ENCODE measurements around the gene SEC14L2.
"Not testable (repeated sequence)": the region's sequence is repeated elsewhere in the genome, so short reads cannot be mapped to it uniquely, and the experiment has no call there.

The SEC14L2 gene

DNA sequence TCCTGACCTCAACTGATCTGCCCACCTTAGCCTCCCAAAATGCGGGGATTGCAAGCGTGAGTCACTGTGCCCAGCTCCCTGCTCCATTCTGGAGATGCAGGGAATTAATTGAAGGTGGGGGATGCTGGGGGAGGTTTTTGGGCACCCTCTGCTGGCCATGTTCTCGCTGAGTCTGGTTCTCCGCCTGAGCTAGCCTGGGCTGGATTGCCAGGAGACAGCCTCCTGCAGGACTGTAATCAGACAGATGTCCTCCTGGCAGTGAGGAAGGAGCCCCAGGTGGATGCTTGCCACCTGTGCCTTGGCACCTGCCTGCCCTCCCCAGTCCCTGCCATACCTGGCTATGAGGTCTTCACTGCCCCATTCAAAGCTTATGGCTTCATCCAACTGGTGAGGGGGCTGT is 34.1 kb downstream of the SEC14L2 start:
- no peak for DNase-seq

DNA sequence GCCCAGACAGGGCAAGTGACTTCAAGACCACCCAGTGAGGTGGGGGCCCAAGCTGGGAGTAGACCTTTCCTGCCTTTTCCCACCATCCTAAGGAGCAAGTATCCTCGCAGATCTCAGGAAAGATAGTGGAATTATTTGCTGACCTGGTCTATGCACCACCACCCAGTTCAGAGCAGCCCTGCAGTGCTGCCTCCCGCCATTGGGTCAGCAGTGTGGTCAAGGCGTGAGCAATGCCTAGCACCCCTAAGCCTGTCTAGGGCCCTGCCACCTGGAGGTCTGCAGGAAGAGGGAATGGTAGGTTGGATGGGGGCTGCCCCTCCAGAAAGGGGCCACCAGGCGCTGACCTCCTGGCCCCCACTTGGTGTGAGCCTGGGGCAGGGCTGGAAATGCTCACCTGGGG is 35.3 kb downstream of the SEC14L2 start:
- DNase-seq = no peak

DNA sequence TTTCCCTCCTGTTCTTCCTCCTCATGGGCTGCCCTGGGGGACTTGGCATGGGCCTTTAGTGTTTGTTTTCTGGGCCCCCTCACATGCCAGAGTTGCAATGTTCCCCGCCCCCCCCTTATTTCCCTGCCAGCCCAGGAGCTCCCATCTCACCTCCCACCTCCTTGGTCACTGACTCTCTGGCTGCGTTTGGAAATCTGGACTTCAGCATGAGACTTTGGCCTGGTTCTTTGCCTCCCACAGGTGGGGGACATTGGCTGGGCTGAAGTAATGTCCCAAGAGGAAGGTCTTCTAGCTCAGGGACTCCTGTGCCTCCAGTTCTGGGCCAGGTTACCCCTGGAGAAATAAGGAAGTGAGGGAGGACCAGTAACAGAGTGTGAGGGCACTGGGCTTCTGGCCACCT is 35.7 kb downstream of the SEC14L2 start:
- DNase-seq = no peak

GRCh38 chr22:30433227-30433626 is 36.4 kb downstream of the SEC14L2 start:
- DNase-seq = no peak

- no peak for DNase-seq
Observed at GRCh38 chr22:30433773-30434172, 37.0 kb downstream of the SEC14L2 start.

DNA sequence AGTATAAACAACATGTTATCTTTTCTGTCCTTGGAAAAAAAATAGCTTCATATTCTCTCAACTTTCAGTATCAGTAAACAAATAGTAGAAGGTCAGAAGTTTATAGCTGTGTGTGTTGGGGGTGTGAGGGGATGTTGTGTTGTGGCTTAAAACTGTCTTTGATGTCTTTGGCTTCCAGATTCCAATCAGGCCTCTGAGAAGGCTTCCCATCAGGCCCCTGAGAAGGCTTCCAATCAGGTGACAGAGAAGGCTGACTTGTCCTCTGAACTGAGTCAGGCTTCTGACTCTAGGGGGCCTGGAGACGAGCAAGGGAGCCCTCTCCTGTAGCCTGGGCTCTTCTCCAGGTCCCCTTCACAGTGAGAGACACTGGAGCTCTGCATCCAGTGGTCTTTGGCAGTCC is 38.0 kb downstream of the SEC14L2 start:
- DNase-seq = no peak

- DNase-seq = no peak
Observed at GRCh38 chr22:30435674-30436126, 38.9 kb downstream of the SEC14L2 start.

GRCh38 chr22:30436196-30436595 is 39.4 kb downstream of the SEC14L2 start:
- DNase-seq = no peak

DNA sequence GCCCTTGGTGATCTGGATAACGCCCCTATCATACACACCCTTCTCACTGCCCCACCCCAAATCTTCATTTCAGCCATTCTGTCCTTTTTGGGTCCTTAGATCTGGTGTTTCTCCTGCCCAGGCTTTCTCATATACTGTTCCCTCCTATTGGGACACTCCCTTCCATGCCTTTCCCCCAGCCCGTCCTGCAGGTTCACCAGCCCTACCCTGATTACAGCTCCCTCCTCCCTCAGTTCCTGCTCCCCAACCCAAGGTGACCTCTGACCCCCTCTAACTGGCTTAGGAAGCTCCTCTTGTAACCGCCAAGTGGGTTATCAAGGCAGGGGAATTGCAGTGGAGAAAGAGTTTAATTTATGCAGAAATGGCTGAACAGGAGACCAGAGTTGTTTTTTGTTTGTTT is 41.7 kb downstream of the SEC14L2 start:
- no peak for DNase-seq

DNA sequence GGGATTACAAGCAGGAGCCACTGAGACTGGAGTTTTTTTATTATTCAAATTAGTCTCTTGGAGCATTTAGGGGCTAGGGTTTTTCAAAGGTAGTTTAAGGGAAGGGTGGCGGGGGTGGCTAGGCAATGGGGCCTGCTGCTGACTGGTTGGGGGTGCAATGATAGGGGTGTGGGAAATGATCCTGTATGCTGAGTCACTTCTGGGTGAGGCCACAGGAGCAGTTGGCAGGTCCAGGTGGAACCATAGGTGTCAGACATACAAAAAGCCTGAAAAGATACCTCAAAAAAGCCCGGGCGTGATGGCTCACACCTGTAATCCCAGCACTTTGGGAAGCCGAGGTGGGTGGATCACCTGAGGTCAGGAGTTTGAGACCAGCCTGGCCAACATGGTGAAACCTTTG is 42.4 kb downstream of the SEC14L2 start:
- no peak for DNase-seq

- no peak for DNase-seq
Observed at GRCh38 chr22:30439836-30440235, 43.0 kb downstream of the SEC14L2 start.

- DNase-seq = no peak
Observed at GRCh38 chr22:30441088-30441487, 44.3 kb downstream of the SEC14L2 start.

- peak; percentile 48 for DNase-seq
Observed at GRCh38 chr22:30444632-30445437, 48.0 kb downstream of the SEC14L2 start.

DNA sequence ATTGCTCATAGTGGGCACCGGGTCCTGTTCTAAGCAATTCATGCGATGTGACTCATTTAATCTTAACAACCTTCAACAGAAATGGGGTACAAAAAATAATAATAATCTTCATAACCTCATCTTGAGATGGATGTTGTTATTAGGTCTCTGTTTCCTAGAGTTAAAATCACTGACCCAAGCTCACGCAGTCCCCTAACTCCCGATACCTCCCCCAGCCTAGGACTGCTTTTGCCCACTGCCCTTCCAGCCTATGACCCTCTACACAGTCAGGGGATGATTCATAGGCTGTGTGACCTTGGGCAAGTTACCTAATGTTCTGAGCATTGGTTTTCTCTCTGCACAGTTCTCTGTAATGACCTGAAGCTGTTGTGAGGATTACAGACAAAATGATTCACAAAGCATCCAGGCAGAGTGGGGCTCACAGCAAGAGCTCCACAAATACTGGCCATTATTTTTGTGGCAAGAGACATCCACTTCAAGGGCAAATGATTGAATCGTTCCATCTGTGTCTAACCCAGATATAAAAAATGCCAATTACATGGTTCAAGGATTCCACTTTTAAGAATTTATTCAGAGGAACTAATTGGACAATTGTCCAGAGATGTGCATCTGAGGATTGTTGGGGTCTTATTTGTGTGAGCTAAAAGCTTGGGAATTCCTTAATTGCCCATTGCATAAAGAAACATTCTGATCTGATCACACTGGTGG is 48.8 kb downstream of the SEC14L2 start:
- no peak for DNase-seq

GRCh38 chr22:30447656-30448055 is 50.8 kb downstream of the SEC14L2 start:
- DNase-seq = no peak

DNA sequence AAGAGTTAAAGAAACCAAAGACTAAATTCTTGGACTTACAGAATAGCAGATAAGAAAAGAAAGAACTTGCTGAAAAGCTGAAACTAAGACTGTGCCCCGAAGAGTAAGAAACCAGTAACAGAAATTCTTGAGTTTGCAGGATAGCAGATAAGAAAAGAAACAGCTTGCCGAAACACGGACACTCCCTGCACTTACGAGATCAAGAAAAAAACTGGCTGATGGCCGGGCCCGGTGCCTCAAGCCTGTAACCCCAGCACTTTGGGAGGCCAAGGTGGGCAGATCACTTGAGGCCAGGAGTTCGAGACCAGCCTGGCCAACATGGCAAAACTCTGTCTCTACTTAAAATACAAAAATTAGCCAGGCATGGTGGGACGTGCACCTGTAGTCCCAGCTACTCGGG is 54.7 kb downstream of the SEC14L2 start:
- DNase-seq = not testable (repeated sequence)

GRCh38 chr22:30452861-30453260 is 56.0 kb downstream of the SEC14L2 start:
- peak; percentile 43 for DNase-seq

- DNase-seq = peak; percentile 38
Observed at GRCh38 chr22:30453731-30454510, 57.1 kb downstream of the SEC14L2 start.

- DNase-seq = no peak
Observed at GRCh38 chr22:30455075-30455840, 58.4 kb downstream of the SEC14L2 start.

DNA sequence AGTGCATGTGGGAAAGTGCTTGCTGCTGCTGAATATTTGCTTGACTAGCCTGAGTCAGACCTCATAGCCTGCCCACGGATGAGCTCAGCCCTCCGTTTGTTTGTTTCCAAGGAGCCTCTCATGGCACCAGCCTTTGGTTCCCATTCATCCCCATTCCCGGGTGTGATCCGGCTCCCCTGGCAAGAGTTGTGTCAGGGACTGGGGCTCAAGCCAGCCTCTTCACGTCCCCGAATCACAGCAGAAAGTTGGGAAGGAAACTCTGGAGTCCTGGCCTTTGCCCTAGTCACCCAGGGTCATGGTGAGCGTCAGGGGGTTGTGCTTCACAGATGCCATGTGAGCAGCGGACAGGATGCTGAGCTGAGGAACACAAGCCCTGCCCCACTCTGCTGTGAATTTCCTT is 61.2 kb downstream of the SEC14L2 start:
- DNase-seq = no peak

DNA sequence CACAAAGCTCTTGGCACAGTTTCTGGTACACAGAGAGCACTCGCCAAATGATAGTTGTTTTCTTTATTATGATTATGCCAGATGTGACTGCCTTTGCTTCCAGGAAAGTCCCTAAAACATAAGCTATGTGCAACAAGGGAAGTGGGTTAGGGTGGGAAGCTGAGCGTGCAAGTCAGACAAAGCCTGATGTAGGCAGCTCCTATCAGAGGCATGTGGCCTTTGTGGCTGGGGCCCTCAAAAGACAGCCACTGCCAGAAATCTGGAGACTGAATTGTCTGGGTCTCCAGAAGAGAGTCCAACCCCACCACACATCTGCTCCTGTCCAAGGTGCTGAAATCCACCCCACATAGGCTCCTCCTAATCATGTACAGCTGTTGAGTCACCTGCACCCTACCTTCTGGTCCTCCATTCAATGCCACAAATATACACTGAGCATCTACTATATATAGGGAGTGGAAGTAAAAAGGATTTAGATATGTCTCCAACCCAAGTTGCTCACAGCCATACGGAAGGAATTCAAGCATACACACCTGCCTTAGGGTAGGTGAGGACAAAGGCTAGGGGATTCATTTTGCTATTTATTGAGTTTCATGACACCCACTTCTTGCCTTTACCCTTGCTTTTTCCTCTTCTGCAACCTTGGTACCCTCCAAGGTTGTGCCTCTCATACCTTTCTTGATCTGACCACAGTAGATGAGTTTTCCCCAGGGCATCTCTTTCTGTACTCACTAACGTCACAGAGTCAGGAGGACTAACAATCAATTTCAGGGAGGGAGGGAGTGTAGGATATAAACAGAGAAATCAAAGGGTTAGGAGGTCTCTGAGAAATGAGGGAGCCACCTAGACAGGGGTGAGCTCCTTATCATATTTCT is 62.6 kb downstream of the SEC14L2 start:
- no peak for DNase-seq

DNA sequence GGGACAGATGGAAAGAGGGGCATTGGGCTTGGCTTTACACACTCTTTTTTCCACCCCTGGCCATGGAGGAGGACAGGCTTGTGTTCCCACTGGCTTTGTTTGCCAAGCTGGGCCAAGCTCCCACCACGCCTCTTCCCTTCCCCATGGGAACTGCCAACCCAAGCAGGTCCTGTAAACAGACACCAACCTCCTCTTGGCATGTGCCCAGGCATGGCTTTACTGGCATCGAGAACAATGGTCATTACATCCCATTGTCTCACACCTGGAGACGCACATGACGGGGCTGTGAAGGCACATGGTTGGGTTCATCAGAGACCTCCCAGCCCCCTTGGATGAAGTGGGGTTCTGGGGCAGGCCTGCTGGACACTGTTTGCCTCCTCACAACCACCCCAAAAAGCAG is 63.3 kb downstream of the SEC14L2 start:
- peak; percentile 69 for DNase-seq

Data from NCI-H2029 treated with DMSO at 0.1 percent for 48 hours (cell line).